Loucy (cell line): ENCODE measurements around the gene ECPAS.

ENCODE experiments used
- H2AFZ ChIP-seq: fragments of 200-600 bp; sonication (generic); 2 replicates; pipeline ENCODE4 v1.6.0; 2016; ENCODE audit warnings: antibody characterized with exemption, mild to moderate bottlenecking, low read length, moderate library complexity
- H3F3A ChIP-seq: fragments of 200-600 bp; 2 replicates; pipeline ENCODE4 v1.6.0; 2016; ENCODE audit warnings: antibody characterized with exemption, low read depth, mild to moderate bottlenecking
- H3K27me3 ChIP-seq: fragments of 200-600 bp; sonication (generic); 2 replicates; pipeline ENCODE4 v1.6.1; 2014; ENCODE audit warnings: low read length, mild to moderate bottlenecking; ENCODE audit not compliant: insufficient read depth, poor library complexity, severe bottlenecking
- H3K36me3 ChIP-seq: fragments of 200-600 bp; sonication (generic); 2 replicates; pipeline ENCODE4 v1.6.1; 2016; ENCODE audit warnings: low read length; ENCODE audit not compliant: insufficient read depth
- H3K4me1 ChIP-seq: fragments of 200-600 bp; sonication (generic); 2 replicates; pipeline ENCODE4 v1.5.1; 2014; ENCODE audit warnings: low read length, mild to moderate bottlenecking; ENCODE audit not compliant: insufficient read depth, poor library complexity, severe bottlenecking
- H3K4me2 ChIP-seq: fragments of 200-600 bp; sonication (generic); 2 replicates; pipeline ENCODE4 v1.6.0; 2014; ENCODE audit warnings: antibody characterized with exemption, low read length, low read depth, mild to moderate bottlenecking; ENCODE audit not compliant: poor library complexity, severe bottlenecking
- H3K4me3 ChIP-seq: fragments of 200-600 bp; sonication (generic); 2 replicates; pipeline ENCODE4 v1.5.1; 2014; ENCODE audit warnings: low read length, mild to moderate bottlenecking, mixed read lengths; ENCODE audit not compliant: poor library complexity, severe bottlenecking
- H3K79me2 ChIP-seq: fragments of 200-600 bp; sonication (generic); 2 replicates; pipeline ENCODE4 v1.6.1; 2014; ENCODE audit warnings: low read length; ENCODE audit not compliant: insufficient read depth
- H3K9ac ChIP-seq: fragments of 200-600 bp; sonication (generic); 2 replicates; pipeline ENCODE4 v1.6.0; 2014; ENCODE audit warnings: mild to moderate bottlenecking, low read depth, low read length, moderate library complexity; ENCODE audit not compliant: poor library complexity, severe bottlenecking
- H3K9me2 ChIP-seq: fragments of 200-600 bp; sonication (generic); replicated peaks from 2 replicates; pipeline ENCODE4 v1.6.1; 2016; ENCODE audit warnings: low read depth, low read length, mixed read lengths
- H3K9me3 ChIP-seq: fragments of 200-600 bp; sonication (generic); 2 replicates; pipeline ENCODE4 v1.6.1; 2014; ENCODE audit warnings: mild to moderate bottlenecking, antibody characterized with exemption, low read length, low read depth; ENCODE audit not compliant: insufficient read depth
- H4K20me1 ChIP-seq: fragments of 200-600 bp; sonication (generic); 2 replicates; pipeline ENCODE4 v1.6.0; 2014; ENCODE audit warnings: antibody characterized with exemption, low read length, mild to moderate bottlenecking; ENCODE audit not compliant: insufficient read depth, poor library complexity, severe bottlenecking
- EZH2phosphoT487 ChIP-seq: fragments of 200-600 bp; IDR thresholded peaks from 2 replicates; pipeline ENCODE4 v1.6.1; 2018; ENCODE audit warnings: antibody characterized with exemption, mild to moderate bottlenecking, moderate library complexity, borderline replicate concordance
- TF ChIP-seq, protein P1 (sequence below): fragments of 200-600 bp; sonication (generic); conservative IDR thresholded peaks from 2 replicates; pipeline ENCODE4 v1.5.1; 2014; ENCODE audit warnings: mild to moderate bottlenecking, antibody characterized with exemption, low read length

ECPAS gene

DNA sequence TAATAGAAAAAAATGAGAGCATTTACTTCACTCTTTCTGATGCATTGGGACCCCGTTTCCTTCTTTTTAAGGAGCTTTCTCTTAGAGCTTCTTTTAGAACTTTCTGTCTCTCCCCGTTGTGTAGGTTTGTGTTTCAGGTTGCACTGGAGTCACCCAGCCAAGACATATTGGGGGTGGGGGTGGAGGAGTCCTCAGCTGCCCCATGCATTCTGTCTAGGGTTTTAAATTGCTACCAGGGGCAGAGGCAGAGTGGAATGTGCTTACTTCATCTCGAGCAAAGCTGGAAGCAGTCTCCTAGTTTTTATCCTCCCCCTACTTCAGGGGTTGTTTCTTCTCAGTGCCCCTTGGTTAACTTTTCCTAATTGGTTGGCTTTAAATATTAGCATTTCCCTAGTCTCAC, 163.6 kb downstream of the ECPAS start:
- no peak overlapping the region for H3K4me3 ChIP-seq
- H3K9me2 ChIP-seq = no peaks in the 10 kb centered on the region
- no peaks in the 10 kb centered on the region for H3K27me3 ChIP-seq
- no peak overlapping the region for H3K4me2 ChIP-seq
- TF ChIP-seq, protein P1, sequence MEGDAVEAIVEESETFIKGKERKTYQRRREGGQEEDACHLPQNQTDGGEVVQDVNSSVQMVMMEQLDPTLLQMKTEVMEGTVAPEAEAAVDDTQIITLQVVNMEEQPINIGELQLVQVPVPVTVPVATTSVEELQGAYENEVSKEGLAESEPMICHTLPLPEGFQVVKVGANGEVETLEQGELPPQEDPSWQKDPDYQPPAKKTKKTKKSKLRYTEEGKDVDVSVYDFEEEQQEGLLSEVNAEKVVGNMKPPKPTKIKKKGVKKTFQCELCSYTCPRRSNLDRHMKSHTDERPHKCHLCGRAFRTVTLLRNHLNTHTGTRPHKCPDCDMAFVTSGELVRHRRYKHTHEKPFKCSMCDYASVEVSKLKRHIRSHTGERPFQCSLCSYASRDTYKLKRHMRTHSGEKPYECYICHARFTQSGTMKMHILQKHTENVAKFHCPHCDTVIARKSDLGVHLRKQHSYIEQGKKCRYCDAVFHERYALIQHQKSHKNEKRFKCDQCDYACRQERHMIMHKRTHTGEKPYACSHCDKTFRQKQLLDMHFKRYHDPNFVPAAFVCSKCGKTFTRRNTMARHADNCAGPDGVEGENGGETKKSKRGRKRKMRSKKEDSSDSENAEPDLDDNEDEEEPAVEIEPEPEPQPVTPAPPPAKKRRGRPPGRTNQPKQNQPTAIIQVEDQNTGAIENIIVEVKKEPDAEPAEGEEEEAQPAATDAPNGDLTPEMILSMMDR = no peak
- no peak for TF ChIP-seq EZH2phosphoT487
- no peaks in the 10 kb centered on the region for H3K79me2 ChIP-seq
- H3K36me3 ChIP-seq = no peaks in the 10 kb centered on the region
- H3K9ac ChIP-seq = no peak overlapping the region
- H2AFZ ChIP-seq = no peak overlapping the region
- H3K4me1 ChIP-seq = no peaks in the 10 kb centered on the region
- no peaks in the 10 kb centered on the region for H3F3A ChIP-seq
- H4K20me1 ChIP-seq = no peaks in the 10 kb centered on the region
- H3K9me3 ChIP-seq = no peaks in the 10 kb centered on the region

DNA sequence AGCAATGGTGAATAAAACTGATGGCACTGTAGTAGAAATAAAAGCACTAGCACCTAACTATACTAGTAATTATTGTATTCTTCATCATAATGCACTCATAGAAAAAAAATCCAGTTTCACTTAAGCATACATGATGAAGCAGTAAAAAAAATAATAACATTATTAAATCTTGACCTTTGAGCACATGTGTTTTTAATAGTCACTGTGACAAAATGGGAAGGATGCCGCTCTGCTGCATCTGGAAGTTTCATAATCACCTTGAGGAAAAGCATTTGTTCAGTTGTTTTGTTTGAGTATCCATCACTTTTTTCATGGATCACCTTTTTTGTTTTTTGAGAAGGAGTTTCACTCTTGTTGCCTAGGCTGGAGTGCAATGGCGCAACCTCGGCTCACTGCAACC, 167.4 kb downstream of the ECPAS start:
- no peak overlapping the region for H3K4me2 ChIP-seq
- no peak overlapping the region for H2AFZ ChIP-seq
- H3K9me3 ChIP-seq = no peaks in the 10 kb centered on the region
- H3K9ac ChIP-seq = no peak overlapping the region
- H3K79me2 ChIP-seq = no peaks in the 10 kb centered on the region
- H3K9me2 ChIP-seq = no peaks in the 10 kb centered on the region
- H3K4me1 ChIP-seq = no peaks in the 10 kb centered on the region
- no peak for TF ChIP-seq EZH2phosphoT487
- TF ChIP-seq, protein P1 = no peak
- H3K36me3 ChIP-seq = no peaks in the 10 kb centered on the region
- no peaks in the 10 kb centered on the region for H4K20me1 ChIP-seq
- H3F3A ChIP-seq = no peaks in the 10 kb centered on the region
- no peaks in the 10 kb centered on the region for H3K27me3 ChIP-seq
- H3K4me3 ChIP-seq = no peak overlapping the region
